ENCODE data around the gene VAV2.

Gene VAV2

DNA sequence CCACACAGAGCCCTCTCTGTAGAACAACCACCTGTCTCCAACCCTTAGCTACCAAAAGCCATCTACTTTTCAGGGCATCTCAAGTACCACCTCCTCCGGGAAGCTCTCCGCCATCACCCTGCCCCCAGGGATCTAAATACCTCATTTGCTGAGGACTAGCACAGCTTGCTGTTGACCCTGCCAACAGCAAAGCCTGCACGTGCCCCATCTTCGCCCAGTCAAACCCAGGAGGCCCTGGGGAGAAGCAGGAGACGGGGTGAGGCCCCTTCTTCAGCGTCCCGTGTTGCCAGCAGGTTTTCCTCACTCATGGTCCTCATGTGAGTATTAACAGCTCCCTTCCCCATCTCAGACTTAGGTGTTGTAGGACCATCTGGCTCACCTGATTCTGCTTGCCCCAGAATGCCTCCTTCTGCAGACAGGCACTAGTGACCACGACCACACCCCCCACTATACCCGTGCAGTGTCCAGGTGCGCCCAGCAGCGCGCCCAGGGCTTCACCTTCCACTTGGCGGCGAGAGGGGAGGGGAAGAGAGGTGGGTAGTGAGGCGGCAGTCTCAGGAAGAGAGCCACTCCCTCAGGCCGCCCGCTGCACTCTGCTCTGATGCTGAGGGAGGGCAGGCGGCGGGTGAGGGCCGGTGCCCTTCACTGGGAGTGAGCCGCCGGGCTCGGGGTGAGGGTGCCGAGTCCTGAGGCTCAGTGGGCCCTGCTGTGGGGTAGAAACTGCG is 11.1 kb downstream of the VAV2 start:
- no peak for DNase-seq

DNA sequence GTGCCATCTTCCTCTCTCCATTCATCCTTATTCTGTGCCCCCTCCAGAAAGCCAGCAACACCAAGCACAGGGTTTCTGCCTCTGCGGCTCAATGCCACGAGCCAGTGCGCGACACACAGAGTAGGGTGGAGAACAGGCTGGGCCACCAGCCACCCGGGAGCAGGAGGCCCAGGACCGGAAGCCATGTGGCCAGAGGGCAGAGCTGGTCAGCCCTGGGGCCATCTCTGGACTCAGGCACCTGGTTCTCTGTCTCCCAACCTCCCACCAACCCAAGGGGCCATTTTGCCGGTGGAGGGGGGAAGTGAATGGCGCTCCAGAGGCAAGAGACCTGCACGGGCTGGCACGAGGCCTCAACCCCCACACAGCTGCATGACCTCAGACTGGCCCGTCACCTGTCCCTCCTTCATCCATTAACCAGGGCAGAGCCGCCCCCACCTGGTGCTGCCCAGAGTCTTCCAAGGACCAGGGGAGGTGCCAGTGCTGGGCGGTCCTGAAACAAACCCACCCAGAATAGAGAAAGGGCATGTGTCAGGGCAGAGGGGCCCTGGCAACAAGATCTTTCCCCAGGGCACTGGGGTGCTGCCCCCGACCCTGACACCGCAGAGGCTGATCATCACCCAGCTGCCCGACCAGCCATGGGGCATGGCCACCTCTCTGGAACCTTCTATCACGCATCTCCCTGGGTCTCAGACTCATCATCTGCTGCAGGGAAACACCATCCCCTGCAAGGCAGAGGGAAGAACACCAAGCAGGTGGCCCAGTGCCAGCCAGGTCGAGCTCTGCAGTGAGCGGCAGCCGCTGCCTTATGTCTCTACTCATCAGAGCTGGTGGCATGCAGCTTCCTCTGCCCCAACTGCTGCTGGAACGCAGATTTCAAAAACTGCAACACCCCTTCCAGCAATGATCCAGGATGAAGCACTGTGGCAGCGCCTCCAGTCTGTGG is 11.9 kb downstream of the VAV2 start:
- no peak for DNase-seq

DNA sequence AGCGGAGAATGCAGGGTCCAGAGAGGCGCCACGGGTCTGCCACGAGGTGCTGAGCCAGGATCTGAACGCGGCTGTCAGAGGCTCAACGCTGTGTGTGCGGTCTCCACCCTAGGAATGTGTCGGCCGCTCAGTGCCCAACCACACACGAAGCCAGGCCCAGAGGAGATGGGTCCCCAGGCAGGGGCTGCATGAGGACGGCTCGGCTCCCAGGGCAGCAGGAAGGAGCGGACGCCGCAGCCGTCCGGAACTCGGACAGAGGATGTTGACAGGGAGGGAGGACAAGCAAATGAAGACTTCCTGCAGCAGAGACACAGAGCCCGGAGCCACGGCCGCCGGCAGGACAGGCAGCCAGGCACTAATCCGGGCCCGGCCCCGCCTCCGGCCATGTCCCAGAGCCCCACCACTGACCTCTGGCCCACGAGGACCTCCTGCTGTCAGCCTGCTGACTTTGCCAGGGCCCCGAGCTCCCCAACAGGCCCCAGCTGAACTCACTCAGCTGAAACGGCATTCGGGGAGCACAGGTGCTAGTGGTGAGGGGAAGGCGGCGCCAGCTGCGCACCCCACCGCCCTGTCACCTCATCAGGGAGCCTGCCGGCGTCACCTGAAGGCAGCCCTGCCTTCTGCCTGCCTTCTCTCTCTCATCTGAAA is 12.7 kb downstream of the VAV2 start:
- no peak for DNase-seq

DNA sequence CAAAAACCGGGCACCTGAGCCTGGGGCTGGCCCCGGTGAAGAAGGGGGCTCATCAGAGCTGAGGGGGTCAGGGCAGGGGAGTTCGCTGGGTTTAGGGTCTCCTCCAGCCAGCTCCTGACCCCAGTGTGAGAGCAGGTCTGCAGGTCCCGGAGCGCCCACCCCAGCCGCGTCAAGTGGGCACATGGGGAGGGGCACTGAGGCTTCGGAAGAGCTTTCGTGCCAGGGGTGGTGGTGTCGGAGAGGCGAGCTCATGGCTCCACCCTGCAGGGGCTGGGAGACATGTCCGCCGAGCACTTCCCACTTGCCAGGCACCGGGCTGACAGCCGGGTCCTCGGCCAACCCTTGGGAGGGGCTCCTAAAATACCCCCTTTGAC is 13.2 kb downstream of the VAV2 start:
- no peak for DNase-seq

DNA sequence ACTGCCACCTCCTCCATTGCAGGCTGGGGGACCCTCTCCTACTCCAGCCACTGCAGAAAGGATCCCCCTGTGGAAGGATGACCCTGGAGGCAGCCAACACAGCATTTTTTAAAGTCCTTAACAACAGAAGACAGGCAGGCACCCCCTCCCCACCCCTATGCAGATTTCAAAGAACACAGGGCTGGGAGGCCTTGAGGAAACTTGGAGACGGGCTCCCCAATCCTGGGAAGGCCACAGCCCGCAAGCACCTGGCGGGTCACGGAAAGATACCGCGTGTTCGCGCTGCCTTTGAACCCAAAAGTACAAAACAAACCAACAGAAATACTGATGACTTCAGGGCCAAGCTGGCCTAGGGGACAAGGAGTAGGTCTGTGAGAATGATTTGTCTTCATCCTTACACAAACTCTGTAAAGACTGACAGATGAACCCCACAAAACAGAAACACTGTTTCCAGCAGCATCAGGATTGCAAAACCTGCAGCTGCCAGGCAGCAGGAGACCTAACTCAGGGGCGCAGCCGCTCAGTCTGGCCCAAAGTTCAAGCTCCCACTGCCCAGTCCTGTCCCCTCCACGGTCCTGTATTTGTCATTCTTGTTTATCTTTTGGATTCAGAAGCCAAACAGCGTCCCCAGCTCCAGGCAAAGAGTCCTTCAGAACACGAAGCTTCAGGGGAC is 13.8 kb downstream of the VAV2 start:
- DNase-seq, result no peak

DNA sequence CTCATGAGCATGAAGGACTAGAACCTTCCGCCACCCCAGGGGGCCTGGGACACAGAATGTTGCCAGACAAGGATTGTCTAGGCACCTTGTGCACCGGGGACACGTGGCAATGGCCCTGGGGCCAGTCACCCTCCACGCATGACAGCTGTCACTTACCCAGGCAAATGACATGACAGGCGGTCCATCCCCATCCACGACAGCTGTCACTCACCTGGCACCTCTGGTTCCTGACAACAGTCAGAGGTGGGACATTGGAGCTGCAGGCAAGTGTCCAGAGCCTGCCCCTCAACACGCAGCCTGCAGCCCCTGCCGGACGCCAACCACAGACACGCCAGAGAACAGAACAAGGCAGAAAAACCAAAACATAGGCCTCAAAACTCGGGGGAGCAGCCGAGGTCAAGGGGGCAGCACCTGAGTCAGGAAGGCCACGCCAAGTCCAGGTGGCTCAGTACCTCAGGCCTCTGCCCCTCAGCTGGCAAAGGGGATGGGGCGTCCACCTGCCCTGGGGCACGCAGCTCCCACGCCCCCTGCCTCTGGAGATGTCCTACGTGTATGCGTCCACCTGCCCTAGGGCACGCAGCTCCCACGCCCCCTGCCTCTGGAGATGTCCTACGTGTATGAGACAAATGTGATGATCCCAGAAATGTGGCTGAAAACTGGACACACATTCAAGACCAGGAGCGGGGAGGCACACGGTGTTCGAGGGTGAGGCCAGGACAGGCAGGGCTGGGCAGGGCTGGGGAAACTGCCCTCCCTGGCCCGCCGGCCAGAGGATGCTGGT is 14.5 kb downstream of the VAV2 start:
- DNase-seq, result no peak

DNA sequence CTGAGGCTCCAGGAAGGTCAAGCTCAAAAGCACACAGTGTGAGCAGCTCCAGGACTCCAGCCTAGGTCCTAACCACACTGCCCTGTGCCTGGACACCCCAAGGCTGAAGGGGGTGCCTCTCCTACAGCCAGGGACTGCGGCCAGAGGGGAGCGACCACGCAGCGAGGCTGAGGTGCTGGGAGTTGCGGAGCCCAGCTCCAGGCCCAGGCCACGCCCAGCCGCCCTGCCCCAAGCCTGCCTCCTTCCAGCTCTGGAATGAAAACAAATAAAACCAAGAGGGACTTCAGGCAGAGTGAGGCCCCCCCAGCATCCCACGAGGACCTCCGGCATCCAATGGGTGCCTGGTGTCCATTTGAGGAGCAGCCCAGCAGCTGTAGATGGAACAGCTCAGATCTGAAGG is 15.2 kb downstream of the VAV2 start:
- no peak for DNase-seq

DNA sequence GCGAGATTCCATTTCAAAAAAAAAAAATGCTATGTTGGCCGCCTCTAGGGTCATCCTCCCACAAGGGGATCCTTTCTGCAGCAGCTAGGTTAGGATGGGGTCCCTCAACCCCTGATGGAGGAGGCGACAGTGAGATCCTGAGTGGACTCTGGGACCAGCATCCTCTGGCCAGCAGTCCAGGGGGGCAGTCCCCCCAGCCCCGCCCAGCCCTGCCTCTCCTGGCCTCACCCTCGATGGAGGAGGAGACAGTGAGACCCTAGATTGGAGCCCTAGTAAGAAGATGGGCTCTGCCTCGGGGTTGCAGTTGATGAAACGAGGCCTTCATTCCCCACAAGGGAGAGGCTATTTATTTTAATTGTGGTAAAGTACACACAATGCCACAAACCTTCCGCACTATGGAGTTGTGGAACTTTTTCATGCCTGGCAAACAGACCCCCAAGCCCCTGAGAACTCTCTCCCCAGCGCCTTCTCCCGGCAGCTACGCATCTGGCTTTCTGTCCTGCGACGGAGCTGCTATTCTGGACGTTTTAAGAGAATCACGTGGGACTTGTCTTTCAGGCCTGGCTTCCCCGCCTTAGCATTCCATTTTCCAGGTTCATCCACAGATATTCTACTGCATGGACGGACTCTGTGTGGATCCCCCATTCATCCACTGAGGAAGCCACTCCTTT is 15.8 kb downstream of the VAV2 start:
- no peak for DNase-seq

DNA sequence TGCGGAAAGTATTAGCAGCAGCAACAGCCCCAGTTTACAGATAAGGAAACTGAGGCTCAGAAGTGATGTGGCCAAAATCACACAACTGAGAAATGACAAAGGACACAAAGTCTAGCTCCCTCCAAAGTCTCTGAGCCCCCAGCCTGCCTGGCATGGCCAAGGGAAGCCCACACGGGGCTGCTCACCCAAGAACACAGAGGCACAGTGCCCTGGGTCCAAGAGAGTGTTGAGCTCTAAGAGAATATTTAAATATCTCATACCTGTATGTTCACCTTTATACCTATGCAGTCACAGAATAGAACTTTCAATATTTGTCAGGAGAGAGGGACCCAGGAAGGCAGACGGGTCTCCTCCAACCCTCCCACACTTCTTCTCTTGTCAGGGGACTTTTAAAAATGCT is 16.6 kb downstream of the VAV2 start:
- DNase-seq, result no peak

DNA sequence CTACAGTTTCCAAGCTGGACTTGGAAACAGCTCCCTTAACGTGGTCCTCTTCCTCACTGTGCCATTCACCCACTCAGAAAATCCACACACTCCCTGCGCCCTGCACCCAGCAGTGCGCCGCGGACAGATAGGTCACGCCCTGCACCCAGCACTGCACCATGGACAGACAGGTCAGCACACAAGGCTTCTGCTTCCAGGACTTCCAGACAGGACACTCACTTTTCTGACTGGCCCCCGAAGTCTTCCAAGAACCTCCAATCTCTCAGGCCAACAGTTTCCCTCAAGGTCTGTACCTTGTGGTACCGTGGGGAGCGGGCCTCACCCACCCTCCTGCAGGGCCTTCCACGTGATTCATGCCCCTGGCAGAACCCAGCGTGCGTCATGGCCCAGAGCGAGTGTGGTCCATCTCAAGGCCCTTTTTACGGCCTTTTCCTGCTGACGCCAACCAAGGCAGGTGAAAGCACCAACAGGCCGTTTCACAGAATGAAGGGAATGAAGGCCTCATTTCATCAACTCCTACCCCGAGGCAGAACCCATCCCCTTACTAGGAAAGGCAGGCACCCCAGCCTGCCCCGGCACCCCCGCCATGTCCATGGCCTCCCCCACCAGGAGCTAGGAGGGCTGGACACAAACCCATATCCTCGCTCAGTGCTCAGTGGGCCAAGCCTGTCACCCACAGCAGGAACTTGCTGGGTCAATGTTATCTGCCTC is 17.3 kb downstream of the VAV2 start:
- DNase-seq, result no peak

DNA sequence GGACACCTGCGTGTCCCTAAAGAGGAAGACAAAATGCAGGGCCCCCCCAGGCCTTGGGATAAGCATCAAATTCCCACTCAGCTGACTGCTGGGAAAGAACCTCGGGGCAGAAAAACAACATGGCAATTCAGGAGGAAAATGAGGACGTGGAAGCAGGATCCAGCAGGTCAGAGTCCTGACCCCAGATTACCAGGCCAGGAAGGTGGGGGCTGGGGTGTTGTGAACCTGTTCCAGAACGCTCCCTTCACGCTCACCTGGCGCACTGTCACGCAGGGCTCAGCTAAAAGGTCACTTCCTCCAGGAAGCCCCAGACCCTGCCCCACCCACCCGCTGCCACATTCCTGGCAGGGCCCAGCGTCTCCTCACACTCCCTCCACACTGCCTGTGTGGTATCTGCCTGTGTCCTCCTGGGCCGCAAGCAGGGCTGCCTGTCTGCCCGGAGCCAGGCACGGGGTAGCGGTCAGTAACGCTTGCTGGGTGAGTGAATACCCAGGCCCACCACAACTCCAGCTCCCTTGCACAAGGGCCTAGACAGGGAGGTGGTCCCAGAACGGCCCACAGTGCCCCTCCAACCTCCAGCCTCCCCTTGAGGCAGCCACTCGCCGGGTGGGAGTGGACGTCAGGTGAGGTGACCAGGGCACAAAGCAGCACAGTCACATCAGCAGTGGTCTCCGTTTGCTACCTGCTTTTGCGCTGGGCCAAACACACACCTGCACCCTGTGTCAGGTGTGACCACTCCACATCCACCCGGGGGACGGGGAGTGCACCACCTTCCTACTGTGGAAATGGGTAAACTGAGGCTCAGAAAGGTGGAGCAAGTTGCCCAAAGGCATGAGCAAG is 18.1 kb downstream of the VAV2 start:
- no peak for DNase-seq

DNA sequence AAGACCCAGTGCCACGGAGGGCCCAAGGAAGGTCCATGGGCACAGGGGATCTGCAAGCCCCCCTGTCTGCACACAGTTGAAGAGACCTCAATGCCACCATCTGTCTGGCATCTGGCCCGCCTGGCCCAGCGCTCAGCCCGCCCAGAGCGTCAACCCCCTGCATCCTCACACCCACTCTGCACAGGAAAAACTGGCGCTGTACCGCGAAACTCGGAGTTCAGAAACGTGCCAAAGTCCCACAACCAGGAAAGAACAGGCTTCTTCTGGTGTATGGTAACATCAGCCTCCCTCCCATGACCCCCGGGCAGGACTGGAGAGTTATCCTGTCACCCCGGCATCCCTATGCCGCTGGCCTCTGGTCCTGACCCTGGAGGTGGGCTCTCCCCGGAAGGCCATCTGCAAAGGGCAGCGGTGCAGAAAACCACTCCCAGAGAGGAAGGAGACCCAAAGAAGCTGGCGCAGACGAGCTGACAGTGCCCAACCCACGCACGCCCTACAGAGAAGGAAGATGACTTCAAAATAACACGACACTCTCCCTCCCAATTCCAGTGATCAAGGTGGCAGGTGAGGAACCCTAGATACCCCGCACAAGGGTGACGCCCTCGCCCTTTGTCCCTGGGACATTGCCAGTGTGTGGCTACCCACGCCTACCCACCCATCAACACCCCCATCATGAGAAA is 18.9 kb downstream of the VAV2 start:
- DNase-seq, result no peak

DNA sequence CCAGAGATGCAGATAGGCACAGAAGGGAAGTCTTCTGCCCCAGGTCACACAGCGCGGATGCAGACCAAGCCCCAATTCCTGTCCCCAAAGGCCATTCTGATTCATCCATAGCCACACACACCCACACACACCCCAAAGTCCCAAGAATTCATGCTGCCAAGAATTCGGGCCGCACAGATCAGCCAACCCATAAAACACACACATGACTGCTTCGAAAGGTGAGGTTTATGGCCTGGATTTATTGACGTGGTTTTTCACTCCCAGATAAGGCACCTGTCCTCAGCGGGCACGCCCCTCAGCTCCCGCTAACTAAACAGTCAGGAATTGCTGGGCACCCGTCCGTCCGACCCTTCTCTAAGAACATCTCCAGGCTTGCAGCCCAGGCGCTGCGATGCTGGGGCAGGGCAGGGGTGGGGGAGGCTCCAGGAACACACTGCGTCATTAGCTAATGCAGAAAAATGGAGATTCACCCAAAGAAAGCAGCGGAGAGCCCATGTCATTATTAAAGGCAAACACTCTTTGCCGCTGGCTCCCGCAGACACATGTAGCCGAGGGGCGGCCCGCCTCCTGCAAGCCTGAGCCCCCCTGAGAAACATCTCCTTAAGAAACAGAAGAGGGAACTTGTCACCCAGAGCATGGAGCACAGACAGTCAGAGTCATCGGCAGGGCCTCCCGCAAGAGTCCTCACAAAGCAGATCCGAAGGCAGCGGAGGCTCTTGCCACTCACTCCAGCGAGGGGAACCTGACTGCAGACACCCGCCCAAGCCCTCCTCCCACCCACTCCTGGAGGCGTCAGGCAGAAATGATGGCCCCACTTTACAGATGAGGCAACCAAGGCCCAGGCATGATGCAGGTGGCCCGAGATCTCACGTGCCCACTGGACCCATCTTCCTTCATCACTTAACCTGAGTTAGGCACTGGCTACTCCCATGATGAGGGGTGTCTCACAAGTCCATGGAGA is 19.9 kb downstream of the VAV2 start:
- peak in 1 of 2 experiments; percentile 9 for DNase-seq

DNA sequence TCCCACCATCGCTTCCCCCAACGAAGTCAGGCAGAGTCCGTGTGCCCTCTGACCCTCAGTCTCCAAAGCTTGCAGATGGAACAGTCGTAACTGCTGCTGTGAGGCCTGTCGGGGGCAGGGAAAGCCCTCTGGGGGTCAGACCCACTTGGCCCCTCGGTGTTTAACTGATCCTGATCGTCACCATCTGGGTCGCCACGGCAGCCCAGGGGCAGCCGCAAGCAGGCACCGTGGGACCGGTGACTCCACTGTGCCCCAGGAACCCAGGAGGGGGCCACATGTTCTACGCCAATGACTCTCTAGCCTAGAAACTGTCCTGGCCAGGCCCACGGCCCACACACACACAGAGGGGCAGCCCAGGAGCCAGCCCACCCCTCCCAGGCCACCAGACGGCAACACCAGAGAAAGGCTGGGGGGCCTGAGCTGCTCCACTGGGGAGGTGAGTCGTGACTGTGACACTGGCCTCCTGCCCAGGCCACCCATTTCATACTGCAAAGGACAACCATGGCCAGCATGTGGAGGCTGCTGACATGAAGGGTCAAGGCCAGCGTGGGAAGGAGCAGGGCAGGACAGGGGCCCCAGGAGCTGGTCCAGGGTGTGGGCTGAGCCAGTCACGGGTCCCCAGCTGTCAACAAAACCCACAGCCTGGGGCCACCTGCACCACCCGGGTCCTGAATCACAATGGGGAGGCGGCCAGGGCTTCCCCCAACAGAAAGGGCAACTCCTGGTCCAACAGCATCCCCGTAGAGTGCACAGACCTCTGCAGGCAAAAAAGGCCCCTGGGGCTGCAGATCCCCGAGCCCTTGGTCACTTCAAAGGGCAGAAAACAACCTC is 20.8 kb downstream of the VAV2 start:
- no peak for DNase-seq

DNA sequence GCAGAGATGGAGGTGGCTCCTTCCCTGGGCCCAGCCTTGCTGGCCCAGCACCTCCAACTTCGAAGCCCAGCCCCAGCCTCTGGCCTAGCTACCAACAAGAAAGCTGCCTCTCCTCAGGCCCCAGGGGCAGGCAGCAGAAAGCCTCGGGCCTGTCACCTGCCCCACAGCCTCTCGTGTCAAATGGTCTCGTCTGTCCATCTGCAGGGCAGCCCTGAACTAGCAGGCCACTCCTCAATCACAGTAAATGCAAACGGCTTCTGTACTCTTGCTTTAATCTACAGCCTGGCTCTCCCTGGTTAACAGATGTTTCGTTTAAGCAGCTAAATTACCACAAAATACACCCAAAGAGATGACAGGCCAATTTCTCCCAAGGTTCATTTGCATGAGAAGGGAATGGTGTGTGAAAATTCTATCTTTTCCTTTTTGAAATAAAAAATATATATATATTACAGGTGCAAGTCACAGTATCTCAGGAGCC is 21.5 kb downstream of the VAV2 start:
- no peak for DNase-seq

DNA sequence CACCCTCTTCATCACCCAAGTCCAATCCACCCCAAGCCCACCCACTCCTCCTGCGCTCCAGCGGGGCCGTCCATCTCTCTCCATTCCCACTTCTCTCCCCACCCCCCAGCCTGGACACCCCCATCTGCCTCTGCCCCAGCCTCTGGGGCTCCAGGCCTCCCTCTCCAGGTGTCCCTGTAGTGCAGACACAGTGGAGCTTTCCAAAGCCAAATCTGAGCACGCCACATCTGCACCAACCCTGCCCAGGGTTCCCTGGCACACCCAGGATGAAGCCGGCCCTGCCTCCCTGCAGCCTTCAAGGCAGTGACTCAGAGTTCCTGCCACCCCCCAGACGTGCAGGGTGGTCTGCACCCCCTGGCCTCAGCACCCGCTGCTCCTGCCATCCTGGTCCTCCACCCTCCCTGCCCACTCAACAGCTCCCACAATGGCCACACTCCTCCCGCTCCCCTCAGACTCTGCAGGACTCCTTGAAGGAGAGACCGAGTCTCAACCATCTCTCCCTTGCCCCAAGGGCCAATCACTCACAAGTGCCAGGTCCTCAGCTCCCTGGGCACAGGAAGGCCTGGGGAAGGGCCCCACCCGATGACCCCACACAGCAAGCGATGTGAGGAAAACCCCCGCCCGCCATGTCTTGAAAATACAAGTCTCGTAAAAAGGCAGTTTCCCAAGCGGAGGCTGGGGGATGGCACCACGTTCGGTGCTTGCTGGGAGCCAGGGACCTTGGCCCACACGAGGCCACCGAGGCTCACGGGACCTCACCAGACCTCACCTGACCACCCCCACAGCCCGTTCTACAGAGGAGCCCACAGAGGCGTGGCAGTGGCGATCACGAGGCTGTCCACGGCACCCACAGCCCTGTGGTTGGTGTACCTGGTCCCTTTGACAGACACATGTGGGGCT is 22.2 kb downstream of the VAV2 start:
- DNase-seq, result no peak
